Amygdala (tissue), 56 donors: ENCODE results near the gene L1CAM.
A peak's percentile ranks its signal among the peaks of the same experiment; 100 is the strongest.
"Not testable (repeated sequence)": the region's sequence is repeated elsewhere in the genome, so short reads cannot be mapped to it uniquely, and the experiment has no call there.

Experiments used
- DNase-seq, 56 donors: peaks; one replicate each; lab custom pipeline; 2025; lab: John Stamatoyannopoulos, UW

The L1CAM gene

DNA sequence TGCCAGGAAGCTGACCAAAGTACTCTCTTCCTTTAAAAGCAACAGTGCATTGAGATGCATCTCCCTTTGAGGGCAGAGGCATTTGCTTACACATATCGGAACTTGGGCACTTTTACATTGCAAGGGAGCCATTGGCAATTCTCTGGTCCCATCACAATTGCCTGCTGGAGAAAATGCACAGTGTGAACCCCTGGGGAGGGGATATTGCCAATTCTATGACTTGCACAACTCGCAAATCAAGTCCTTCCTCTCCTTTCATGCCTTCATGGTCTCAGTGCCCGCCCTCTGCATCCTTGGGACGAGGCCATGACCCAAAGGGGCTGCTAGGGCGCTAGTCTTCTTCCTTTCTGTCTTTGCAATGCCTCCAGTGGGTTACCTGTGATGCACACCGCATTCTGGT is 40.8 kb downstream of the L1CAM start:
- DNase-seq = no peak

DNA sequence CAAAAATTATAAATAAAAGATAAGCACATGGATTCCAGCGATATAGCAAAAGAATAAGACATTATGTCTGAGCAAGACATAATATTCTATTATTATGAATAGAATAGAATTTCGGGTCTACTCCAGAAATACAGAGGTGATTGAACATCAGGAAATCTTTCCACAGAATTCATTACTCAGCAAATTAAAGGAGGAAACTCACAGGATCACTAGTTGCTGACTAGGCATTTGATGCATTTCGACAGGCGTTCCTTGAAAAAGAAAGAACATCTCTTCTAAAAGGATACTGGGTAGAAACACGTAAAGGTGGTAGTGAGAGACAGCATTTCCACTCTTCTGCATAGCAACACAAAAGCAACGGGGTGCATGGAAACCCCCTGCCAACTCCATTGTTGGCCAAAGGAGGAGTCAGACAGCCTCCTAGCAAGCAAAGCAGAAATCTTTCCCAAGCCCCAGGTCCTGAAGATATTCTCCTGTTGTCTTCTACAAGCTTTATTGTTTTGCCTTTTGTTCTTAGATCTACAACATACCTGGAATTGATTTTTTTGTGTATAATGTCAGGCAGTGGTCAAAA is 41.4 kb downstream of the L1CAM start:
- DNase-seq = no peak

DNA sequence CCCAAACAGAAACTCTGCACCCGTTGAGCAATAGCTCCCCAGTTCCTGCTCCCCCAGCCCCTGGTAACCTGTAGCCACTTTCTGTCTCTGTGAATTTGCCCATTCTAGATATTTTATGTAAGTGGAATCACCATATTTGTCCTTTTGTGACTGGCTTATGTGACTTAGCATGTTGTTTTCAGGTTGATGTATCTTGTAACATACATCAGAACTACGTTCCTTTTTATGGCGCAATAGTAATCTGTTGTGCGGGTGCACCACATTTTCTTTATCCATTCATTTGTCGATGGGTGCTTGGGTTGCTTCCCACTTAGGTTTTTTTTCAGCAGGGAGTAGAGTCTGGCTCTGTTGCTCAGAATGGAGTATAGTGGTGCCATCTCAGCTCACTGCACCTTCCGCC is 49.1 kb downstream of the L1CAM start:
- DNase-seq = no peak

DNA sequence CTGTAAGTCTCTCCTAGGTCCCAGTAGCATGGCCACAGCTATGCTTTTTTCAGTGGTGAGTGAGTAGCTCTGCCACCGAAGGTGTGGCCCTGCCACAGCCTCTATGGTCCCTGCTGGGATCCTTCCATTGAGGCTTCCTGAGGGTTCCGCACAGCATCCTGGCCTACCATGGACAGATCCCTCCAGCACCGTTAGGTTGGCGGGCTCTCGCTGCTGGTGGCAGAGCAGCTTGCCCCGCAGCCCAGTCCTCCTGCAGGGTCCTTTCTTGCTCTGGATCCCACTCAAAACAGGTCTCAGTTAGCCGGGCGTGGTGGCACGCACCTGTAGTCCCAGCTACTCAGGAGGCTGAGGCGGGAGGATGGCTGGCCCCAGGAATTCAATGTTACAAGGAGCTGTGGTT is 53.2 kb downstream of the L1CAM start:
- no peak for DNase-seq

DNA sequence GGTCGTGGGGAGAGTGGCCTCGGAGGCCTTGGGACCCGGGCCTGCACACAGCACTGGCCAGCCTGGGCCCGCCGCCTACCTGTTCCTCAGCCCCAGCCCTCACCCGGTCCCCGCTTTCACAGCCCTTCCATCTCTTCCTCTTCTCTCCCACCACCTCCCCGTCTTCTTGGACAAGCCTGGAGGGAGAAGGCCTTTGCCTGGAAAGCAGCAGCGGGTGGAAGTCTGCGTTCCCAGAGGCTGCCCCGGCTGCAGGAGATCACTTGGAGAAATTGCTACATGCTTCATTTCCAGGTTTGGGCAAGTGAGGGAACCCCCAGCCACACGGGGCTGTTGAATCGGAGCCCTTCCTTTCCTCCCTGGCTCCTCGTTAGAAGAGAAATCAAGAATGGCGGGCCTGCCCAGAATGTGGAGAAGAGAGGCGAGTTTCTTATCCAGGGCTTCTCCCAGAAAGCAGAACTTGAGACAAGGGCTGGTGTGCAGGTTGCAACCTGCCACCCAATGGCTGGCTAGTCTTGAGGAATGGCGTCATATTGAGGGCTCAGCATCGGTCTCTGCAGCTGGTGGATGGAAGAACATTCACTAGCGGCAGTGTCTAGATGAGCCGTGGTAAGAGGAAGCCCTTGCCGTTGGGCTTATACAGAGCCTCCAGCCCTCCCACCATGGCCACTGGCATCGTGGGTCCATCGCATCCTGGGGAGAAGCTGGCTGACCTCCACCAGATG is 54.4 kb downstream of the L1CAM start:
- no peak for DNase-seq

DNA sequence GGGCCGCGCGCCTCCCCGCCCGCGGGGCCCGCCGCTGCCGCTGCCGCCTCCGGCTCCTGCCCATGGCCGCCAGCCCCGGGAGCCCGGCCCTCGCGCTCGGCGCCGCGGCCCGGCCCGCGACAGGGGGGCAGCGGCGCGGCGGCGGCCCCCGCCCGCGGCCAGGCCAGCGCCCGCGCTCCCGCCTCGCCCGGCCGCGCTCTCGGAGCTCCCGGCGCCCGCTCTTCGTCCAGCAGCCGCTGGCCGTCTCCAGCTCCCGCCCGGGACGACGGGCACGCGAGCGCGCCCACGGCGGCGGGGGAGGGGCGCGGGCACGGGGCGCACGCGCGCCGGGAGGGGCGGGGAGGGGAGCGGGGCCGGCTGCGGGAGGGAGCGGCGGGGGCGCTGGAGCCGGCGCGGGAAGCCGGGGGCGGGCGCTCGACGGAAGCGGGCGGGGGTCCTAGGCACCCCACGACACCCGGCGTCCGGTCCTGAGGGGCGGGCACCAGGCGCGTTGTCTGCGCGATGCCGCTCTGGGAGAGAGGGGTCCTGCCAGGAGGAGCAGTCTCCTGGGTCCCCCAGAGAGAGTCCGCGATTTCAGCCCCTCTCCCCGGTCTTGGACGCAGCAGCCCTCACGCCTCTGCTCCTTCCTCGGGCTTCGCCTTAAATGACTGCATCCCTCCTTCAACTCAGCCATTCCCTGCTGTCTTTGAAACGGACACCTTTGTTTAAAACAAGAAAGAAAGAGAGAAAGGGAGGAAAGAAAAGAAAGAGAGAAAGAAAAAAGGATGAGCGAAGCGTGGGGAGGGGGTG is 55.1 kb downstream of the L1CAM start:
- DNase-seq = peak in 2 of 56 donors; percentile 2 to 36

DNA sequence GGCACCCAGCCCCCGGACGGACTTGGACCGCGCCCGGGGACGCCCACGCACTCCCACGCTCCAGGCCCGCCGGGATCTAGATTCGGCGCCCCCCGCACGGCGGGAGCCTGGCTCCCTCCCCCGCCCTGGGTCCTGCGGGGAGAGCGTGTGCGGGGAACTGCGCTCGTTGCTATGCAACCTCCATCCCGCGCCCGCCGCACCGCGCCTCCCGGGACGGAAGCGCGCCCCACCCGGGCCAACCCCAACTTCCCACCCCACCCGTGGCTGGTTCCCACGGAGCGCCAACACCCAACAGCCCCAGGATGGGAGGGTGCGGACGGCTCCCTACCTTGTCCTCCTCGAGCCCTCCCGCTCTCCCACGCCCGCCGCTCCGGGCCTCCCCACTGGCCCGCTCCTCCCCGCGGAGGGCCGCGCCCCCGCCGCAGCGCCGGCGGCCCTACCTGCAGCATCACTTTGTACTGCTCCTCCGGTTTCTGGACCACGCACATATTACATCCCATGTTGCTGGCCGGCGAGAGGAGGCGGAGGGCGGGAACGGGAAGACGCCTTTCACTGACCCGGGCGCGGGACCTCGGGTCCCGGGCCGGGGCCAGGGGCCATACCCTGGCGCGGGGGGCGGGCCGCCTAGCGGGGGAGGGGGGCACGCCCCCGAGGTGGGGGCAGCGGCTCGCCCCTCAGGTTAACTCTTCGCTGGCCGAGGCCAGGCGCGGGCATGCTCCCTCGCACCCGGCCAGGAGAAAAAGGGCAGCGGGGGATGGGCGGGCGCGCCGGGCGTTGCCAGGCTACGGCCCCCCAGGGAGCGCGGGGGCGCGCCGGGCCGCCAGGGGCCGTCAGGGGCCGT is 56.0 kb downstream of the L1CAM start, which contains the start of gene PDZD4:
TSS of gene PDZD4 (minus strand) at position 746 of the 841 bp plus-strand sequence. CDS start at position 500, 246 bp downstream.
- peak in 1 of 56 donors; percentile 22 for DNase-seq

DNA sequence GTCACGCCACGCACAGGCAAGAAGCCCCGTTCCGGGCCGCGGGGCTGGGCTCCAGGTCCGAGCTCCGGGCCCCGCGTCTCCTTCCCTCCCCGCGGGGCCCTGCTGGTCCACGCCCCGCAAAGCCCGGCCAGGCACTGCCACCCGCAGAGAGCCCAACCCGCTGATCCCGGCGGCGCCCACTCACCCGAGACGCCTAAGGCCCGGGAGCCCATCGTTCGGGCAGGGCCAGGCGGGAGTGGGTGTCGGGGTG is 56.5 kb downstream of the L1CAM start:
- DNase-seq = no peak

DNA sequence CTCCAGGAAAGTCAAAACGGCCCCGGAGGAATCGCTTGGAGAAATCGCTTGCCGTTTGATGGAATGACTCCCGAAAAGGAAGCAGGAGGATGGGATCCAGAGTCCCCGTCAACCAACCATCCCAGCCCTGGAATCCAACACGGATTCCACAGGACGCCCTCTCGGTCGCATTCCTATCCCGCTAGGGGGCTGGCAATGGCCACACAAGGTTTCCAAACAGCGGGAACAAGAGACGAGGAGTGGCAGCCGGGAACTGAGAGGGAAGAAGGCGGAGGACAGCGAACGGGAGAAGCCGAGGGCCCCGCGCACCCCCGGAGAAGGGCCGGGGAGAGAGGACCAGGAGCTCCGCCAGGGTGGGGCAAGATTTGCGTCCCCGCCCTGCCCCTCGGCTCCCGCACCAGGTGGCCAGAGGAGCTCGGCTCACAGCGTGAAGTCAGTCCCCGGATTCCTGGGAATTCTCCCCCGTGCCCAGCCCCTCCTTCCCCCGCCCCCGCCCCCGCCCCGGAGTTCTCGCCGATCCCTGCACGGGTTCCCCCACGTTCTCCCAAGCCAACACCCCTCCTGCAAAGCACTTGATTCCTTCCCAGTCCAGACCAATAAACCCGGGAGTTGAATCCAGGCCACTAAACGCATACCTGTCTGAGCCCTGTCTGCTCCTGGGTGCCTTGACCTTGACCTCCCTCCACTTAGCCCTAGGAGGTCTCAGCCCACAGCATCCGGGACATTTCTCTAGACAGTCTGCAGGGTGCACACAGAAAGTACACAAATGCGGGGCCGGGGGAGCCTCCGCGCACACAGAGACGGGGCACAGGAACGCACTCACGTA is 57.0 kb downstream of the L1CAM start:
- DNase-seq = peak in 1 of 56 donors; percentile 5

DNA sequence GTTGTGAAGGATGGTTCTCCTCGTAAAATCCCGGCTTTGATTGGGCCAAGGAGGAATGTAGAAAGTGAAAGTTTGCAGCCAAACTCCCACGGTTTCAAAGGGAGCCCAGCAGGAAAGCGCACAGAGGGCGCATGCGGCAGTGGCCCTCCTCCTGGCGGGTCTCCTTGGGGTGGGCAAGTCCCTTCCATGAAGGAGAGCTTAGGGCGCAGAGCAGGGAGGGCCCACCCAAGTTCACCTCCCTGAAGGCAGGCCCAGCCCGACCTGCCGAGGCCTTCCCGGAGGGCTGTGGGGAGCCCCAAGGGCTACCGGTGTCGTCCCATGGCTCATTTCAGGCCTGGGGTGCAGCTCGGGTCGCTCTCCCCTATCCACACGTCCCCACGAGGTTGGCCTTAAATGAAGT is 57.7 kb downstream of the L1CAM start:
- no peak for DNase-seq

DNA sequence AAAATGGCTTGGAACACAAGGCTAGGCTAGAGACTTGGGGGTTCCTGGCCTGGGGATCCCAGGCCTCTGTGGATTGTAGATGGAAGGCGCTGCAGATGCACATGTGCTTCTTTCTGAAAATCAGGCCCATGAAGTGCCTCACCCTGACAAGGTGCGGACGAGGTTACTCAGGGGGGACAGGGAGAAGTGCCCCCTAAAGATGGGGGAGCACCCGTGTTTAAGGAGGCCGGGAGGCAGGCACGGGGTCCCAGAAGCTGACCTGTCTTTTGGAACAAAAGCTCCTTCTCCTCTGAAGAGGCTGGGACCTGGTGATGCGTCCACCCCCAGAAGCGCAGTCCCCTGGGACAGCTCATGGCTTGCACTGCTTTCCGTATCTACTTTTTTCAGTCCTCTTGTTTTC is 58.1 kb downstream of the L1CAM start:
- no peak for DNase-seq

DNA sequence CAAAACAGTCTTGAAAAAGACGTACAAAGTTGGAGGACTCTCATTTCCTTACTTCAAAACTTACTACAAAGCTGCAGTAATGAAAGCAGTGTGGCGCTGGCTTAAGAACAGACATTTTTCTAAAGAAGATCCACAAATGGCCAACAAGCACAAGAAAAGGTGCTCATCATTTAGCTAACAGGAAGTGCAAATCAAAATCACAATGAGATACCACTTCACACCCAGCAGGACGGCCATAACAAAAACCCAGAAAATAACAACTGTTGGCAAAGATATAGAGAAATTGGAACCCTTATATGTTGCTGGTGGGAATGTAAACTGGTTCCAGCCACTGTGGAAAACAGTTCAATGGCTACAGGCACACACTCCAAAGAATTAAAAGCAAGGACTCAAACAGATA is 59.0 kb downstream of the L1CAM start:
- DNase-seq = no peak

DNA sequence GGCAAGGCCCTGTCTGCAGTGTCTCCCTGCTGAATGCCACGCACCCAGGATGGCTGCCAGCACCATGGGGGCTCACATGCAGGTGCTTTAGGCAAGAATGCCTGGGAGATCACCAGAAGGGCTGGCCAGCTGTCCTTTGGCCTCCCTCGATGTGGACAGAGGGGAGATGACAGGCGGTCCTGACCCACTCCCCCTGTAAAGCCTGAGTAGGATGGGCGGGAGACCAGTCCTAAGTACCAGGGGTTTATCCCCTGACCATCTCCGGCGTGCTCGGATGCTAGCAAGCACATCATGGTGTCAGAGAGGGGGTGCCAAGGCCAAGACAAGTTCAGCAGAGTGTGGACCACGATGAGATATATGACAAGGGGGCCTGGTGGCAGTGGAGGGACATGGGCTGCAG is 60.9 kb downstream of the L1CAM start:
- DNase-seq = no peak

DNA sequence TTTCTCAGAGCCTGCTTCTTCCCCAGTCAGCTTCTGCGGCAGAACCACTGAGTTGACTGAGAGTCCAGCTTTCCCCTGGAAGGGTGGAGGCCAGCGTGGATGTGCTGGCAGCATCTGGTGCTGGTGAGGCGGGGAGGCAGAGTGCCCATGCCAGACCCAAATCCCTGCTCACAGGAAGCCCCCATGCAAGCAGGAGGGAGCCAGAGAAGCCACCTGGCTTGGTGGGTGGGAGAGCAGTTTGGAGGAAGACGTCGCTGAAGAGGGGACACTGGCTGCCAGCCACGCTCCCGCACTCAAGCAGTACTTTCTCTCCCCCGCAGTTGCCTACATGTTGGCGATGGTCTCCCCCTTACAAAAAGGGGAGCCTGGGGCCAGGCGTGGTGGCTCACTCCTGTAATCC is 61.6 kb downstream of the L1CAM start:
- DNase-seq = no peak

DNA sequence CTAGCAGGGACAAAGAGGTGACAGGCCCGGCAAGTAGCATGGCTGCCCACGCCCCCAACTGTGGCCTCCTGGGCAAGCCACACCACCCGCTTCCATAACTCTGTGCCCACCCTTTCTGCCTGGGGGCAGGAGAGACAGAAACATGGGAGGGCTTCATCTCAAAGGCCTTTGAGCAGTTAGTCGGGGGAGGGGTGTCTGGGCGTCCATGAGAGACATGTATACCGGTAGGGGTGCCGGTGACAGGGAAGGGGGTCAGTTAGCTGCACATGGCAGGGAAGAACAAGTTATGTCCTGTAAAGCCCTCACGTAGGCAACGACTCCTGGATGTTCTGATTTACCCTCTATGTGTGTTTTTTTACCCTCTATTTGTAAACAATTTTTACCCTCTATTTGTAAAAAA is 64.9 kb downstream of the L1CAM start:
- no peak for DNase-seq

DNA sequence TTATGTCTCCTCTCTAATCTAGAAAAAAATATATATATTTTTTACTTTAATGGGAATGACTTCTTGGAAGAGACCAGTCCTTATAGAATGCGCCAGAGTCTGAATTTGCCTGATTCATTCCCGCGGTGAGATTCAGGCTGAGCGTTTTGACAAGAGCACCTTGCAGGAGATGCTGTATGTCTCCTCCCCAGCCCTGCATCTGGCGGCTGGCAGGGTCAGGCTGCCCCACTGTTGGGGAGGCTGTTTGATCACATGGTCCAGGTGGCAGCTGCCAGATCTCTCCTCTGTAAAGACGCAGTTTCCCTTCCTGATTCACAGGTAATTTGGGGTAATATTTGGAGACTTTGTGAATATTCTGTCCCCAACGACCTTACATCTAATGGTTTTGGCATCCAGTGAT is 65.4 kb downstream of the L1CAM start:
- DNase-seq = no peak

DNA sequence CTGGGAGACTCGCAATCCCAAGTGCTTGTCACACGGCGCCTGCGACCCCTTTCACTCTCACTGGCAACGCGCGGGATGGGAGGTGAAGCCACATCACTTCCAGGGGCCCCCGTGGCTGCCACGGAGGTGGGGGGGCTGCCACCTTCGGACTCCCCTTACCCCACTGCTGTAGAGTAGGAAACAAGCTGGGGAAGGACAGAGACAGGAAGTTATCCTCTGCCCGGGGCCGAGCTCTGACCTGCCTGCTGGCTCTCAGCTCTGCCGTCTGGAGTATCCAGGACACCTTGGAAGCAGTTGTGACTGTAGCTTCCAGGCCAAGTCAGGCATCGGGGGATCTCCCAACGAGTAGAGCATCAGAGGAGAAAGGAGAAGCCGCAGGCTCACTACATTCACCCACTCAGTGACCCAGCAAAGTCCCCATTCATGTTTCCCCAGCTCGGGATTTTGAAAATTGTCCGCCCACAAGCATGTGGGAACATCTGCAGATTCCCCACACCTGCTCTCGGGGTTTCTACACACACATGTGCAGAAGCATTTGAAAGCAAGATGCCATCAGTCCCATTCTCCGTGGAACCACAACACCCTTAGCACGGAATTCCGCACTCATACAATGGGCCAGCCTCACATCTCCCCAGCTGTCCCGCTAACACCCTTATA is 66.5 kb downstream of the L1CAM start:
- no peak for DNase-seq

DNA sequence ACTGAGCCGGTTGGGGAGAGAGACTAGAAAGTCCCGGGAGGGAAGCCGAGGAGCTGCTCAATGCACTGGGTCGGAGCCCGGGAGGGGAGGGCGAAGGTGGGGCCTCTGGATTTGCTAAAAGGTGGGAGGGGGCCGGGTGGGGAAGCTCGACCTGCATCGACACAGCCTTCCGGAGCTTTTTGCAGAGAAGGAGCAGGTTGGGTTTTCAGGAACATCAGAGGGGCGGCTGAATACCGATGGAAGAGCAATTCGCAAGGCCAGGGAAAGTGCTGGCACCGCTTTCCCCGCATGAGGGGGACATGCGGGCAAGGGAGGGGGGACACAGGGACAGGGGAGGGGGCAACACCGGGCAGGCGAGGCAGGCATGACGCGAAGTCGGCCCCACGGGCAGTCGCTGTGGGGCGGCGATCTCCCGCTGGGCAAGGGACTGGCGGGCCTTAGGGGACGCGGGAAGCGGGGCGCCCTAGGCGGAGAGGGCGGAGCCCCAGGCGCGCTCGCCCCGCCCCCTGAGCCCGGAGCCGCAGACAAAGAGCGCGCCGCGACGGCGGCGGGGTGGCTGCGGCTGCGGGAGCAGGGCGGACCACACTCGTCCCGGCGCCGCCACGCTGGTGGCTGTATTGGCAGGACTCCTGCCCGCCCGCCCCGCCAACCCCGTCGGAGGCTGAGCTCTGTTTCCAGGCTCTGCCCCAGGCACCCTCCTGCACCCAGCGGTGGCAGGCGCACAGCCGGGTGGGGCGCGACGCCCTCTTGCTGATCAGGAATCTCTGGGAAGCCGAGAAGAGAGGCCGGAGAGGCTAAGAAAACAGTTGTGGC is 67.2 kb downstream of the L1CAM start:
- peak in 5 of 56 donors; percentile 4 to 46 (median 10) for DNase-seq

DNA sequence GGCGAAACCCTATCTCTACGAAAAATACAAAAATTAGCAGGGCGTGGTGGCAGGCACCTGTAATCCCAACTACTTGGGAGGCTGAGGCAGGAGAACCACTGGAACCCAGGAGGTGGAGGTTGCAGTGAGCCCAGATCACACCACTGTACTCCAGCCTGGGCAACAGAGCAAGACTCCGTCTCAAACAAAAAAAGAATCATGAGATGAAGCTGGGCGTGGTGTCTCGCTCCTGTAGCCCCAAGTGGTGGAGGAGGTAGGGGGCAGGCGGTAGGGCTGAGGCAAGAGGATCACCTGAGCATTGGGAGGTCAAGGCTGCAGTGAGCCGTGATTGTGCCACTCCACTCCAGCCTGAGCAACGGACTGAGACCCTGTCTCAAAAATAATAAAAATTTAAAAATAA is 67.9 kb downstream of the L1CAM start:
- DNase-seq = not testable (repeated sequence)
